Activated naive CD8-positive, alpha-beta T cell treated with anti-CD3 and anti-CD28 coated beads, Interleukin-2, amount 50 U/mL, for 24 hours (primary cell): ENCODE measurements around the gene COX7A2L.
"Not testable (repeated sequence)": the region's sequence is repeated elsewhere in the genome, so short reads cannot be mapped to it uniquely, and the experiment has no call there.

Experiments
- ATAC-seq: fragments of 150-1000 bp; cut with Tn5 transposase; one replicate; pipeline ENCODE4 v1.10.0; 2021
- DNase-seq: peaks from one replicate; pipeline ENCODE4 v3.0.0; 2021
- H3K27ac Mint-ChIP-seq: one replicate; pipeline ENCODE4 v1.8.0; 2021; ENCODE audit warnings: mild to moderate bottlenecking, mixed read lengths
- H3K27me3 Mint-ChIP-seq: one replicate; pipeline ENCODE4 v1.8.0; 2021; ENCODE audit warnings: mixed read lengths
- H3K36me3 Mint-ChIP-seq: one replicate; pipeline ENCODE4 v1.8.0; 2021; ENCODE audit warnings: low read depth, mixed read lengths
- H3K4me1 Mint-ChIP-seq: one replicate; pipeline ENCODE4 v1.8.0; 2021; ENCODE audit warnings: mixed read lengths
- H3K4me3 Mint-ChIP-seq: one replicate; pipeline ENCODE4 v1.8.0; 2021; ENCODE audit warnings: mild to moderate bottlenecking, moderate library complexity, mixed read lengths
- H3K9me3 Mint-ChIP-seq: one replicate; pipeline ENCODE4 v1.8.0; 2021; ENCODE audit warnings: mixed read lengths

COX7A2L gene

DNA sequence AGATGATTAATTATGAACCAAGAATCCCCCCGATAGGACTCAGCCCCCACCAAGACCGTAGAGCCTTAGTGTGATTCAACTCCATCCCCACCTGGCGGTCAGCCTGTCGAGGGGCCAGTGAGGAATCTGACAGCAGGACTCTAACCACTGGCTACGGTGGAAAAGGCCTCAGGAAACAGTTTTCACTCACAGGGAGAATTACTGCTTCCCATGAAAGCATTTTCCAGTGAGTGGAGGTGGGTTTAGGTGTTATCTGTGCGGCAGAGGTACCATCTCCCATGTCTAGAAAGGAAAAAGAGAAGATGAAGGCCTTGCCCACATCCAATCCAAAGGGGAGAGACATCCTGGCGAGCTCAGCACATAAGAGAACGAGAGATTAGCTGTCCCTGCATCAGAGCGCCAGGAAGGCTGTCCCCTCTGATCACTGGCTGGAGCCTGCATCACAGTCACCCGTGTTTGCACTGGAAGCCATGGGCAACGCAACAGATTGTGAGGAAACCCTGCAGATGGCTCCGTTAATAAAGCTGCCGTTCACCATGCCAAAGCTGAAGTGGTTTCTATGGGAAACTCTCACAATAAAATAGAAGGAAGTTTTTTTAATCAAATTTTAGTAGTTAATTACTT, 22.3 kb downstream of the COX7A2L start:
- Mint-ChIP-seq H3K27ac (no peak overlapping the region), H3K27me3 (no peaks in the 10 kb centered on the region), H3K9me3 (peaks cover 6% of the 10 kb centered on the region), H3K4me1 (peaks cover 23% of the 10 kb centered on the region), H3K4me3 (no peak overlapping the region), H3K36me3 (peaks cover 67% of the 10 kb centered on the region)
- no peak for ATAC-seq
- no peak for DNase-seq

GRCh38 chr2:42337846-42338566, 23.0 kb downstream of the COX7A2L start:
- Mint-ChIP-seq H3K4me1 (peaks cover 20% of the 10 kb centered on the region), H3K27me3 (no peaks in the 10 kb centered on the region), H3K36me3 (peaks cover 67% of the 10 kb centered on the region), H3K4me3 (no peak overlapping the region), H3K27ac (no peak overlapping the region), H3K9me3 (peaks cover 6% of the 10 kb centered on the region)
- ATAC-seq: no peak
- no peak for DNase-seq

- H3K27ac Mint-ChIP-seq: no peak overlapping the region
- no peak for ATAC-seq
- H3K9me3 Mint-ChIP-seq: peaks cover 6% of the 10 kb centered on the region
- H3K4me1 Mint-ChIP-seq: peaks cover 14% of the 10 kb centered on the region
- H3K27me3 Mint-ChIP-seq: no peaks in the 10 kb centered on the region
- no peak for DNase-seq
- no peak overlapping the region for H3K4me3 Mint-ChIP-seq
- H3K36me3 Mint-ChIP-seq: peaks cover 69% of the 10 kb centered on the region
Measured at GRCh38 chr2:42337356-42337820, 23.6 kb downstream of the COX7A2L start.

- Mint-ChIP-seq H3K27ac (no peak overlapping the region), H3K27me3 (no peaks in the 10 kb centered on the region), H3K4me1 (peaks cover 5% of the 10 kb centered on the region), H3K9me3 (peaks cover 6% of the 10 kb centered on the region), H3K36me3 (peaks cover 68% of the 10 kb centered on the region), H3K4me3 (no peak overlapping the region)
- ATAC-seq (no peak), DNase-seq (no peak)
Measured at GRCh38 chr2:42336361-42336965, 24.6 kb downstream of the COX7A2L start.

- Mint-ChIP-seq H3K36me3 (peaks cover 66% of the 10 kb centered on the region), H3K4me1 (peaks cover under 1% of the 10 kb centered on the region), H3K9me3 (peaks cover 6% of the 10 kb centered on the region), H3K27me3 (no peaks in the 10 kb centered on the region), H3K4me3 (no peak overlapping the region), H3K27ac (no peak overlapping the region)
- ATAC-seq (no peak), DNase-seq (no peak)
Measured at GRCh38 chr2:42335514-42336104, 25.4 kb downstream of the COX7A2L start.

GRCh38 chr2:42334865-42335264, 26.2 kb downstream of the COX7A2L start:
- H3K27ac Mint-ChIP-seq, ATAC-seq, H3K9me3 Mint-ChIP-seq, DNase-seq, H3K4me3 Mint-ChIP-seq, H3K4me1 Mint-ChIP-seq, H3K27me3 Mint-ChIP-seq: not testable (repeated sequence)
- H3K36me3 Mint-ChIP-seq: peaks cover 64% of the 10 kb centered on the region

DNA sequence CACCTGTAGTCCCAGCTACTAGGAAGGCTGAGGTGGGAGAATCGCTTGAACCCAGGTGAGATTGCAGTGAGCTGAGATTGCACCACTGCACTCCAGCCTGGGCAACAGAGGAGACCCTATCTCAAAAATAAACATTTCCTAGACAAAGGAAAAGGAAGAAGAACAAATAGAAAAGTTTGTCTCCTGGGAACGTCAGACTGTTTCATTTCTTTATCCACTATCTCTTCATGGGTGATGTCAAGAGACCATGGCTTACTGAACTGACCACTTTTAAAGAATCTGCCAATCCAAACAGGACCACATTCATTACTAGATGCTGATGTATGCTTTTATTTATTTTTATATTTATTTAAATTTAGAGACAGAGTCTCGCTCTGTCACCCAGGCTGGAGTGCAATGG, 26.8 kb downstream of the COX7A2L start:
- ATAC-seq (no peak), DNase-seq (no peak)
- no peak overlapping the region for H3K4me3 Mint-ChIP-seq
- H3K36me3 Mint-ChIP-seq: peaks cover 62% of the 10 kb centered on the region
- H3K27ac Mint-ChIP-seq: no peak overlapping the region
- peaks cover 5% of the 10 kb centered on the region for H3K4me1 Mint-ChIP-seq
- peaks cover 6% of the 10 kb centered on the region for H3K9me3 Mint-ChIP-seq
- H3K27me3 Mint-ChIP-seq: no peaks in the 10 kb centered on the region

- Mint-ChIP-seq H3K36me3 (peaks cover 64% of the 10 kb centered on the region), H3K27me3 (no peaks in the 10 kb centered on the region), H3K4me3 (no peak overlapping the region), H3K9me3 (peaks cover 6% of the 10 kb centered on the region), H3K4me1 (peaks cover 5% of the 10 kb centered on the region), H3K27ac (no peak overlapping the region)
- DNase-seq: no peak
- no peak for ATAC-seq
Measured at GRCh38 chr2:42333579-42333978, 27.4 kb downstream of the COX7A2L start.

DNA sequence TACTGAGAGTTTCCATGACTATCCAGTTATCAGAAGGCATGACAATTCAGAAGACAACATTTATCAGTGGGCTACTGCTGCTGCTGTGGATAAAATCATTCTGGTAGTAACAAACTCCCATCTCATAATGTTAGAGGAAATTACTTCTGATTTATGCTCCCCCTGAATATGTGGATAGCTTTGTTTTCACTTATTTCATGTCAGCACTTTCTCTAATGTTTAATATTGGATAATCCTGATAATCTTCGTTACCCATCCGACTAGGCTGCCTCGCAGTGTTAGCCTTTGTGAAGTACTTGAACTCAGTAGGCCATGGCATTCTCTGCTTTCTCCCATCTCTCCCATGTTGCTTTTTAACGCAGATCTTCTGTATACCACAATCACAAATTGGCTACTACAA, 28.4 kb downstream of the COX7A2L start:
- peaks cover 6% of the 10 kb centered on the region for H3K9me3 Mint-ChIP-seq
- ATAC-seq (no peak), DNase-seq (no peak)
- H3K27ac Mint-ChIP-seq: peak overlapping the region; percentile 7
- no peaks in the 10 kb centered on the region for H3K27me3 Mint-ChIP-seq
- H3K4me3 Mint-ChIP-seq: no peak overlapping the region
- H3K36me3 Mint-ChIP-seq: peaks cover 60% of the 10 kb centered on the region
- peaks cover 5% of the 10 kb centered on the region for H3K4me1 Mint-ChIP-seq

DNA sequence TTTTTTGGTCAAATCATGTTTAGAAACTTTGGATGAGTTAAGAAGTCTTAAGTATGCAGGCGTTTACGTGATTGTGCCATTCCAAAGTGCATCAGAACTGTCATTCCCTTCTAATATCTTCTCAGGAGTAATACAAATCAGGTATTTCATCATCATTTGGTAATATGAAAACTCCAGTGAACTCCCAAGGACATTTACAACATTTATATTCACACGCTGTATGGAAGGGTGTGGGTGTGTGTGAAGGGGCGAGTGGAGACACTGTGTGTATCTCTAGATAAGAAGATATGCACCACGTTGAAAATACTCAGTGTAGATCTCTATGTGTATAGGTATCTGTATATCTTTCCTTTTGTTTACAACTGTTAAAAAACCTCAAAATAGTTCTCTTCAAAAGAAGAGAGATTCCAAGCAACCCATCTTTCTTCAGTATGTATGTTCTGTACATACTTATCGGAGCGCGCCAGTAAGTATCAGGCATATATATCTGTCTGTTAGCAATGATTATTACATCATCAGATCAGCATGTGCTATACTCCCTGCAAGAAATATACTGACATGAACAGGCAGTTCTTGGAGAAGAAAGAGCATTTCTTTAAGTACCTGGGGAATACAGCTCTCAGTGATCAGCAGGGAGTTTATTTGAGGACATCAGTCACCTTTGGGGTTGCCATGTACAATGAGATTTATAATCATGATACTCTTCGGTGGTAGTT, 29.3 kb downstream of the COX7A2L start:
- ATAC-seq (no peak), DNase-seq (no peak)
- Mint-ChIP-seq H3K4me3 (no peak overlapping the region), H3K4me1 (peaks cover 5% of the 10 kb centered on the region), H3K27me3 (no peaks in the 10 kb centered on the region), H3K36me3 (peaks cover 56% of the 10 kb centered on the region), H3K9me3 (no peaks in the 10 kb centered on the region), H3K27ac (peak overlapping the region; percentile 37)

DNA sequence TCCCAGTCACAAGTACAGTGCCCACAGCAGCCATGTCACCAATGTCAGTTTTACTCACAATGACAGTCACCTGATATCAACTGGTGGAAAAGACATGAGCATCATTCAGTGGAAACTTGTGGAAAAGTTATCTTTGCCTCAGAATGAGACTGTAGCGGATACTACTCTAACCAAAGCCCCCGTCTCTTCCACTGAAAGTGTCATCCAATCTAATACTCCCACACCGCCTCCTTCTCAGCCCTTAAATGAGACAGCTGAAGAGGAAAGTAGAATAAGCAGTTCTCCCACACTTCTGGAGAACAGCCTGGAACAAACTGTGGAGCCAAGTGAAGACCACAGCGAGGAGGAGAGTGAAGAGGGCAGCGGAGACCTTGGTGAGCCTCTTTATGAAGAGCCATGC, 31.3 kb downstream of the COX7A2L start:
- H3K4me1 Mint-ChIP-seq: peaks cover 5% of the 10 kb centered on the region
- H3K27ac Mint-ChIP-seq: peak overlapping the region; percentile 37
- H3K9me3 Mint-ChIP-seq: no peaks in the 10 kb centered on the region
- no peaks in the 10 kb centered on the region for H3K27me3 Mint-ChIP-seq
- peaks cover 41% of the 10 kb centered on the region for H3K36me3 Mint-ChIP-seq
- H3K4me3 Mint-ChIP-seq: no peak overlapping the region
- no peak for DNase-seq
- ATAC-seq: no peak

- no peak for ATAC-seq
- no peaks in the 10 kb centered on the region for H3K9me3 Mint-ChIP-seq
- H3K27ac Mint-ChIP-seq: no peak overlapping the region
- H3K4me1 Mint-ChIP-seq: peaks cover 5% of the 10 kb centered on the region
- no peaks in the 10 kb centered on the region for H3K27me3 Mint-ChIP-seq
- DNase-seq: no peak
- H3K36me3 Mint-ChIP-seq: peaks cover 37% of the 10 kb centered on the region
- H3K4me3 Mint-ChIP-seq: no peak overlapping the region
Measured at GRCh38 chr2:42328923-42329322, 32.1 kb downstream of the COX7A2L start.

DNA sequence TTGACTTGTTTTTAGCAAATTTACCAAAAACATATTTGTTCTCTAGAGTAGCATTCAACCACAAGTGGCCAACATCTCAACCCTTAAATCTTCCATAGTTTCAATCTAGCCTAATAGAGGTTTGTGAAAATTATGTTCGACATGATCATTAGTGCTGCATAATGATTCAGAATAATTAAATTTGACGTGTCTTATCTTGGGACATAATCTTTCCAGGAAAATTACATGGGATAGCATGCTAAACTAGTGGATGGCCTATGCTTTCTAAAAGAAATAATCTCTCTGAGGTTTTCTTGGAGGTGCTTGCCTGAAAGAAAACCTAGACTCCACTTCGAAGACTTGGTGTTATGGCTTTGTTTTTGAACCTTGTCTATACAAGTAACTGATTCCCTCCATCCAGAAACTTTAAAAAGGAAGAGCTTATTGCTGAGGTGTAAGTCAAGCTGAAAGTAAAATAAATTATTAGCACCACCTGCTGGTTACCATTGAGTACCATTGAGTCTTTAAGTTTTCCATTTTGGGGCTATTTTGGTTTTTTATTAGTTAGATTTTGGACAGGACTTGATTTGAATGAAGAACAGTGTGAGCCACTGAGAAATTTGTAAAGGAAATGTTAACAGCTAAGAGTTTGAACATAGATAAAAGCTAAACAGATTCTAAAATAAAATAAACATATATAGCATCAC, 32.7 kb downstream of the COX7A2L start:
- Mint-ChIP-seq H3K36me3 (peaks cover 31% of the 10 kb centered on the region), H3K9me3 (no peaks in the 10 kb centered on the region), H3K4me3 (no peak overlapping the region), H3K4me1 (peaks cover 5% of the 10 kb centered on the region), H3K27me3 (no peaks in the 10 kb centered on the region), H3K27ac (no peak overlapping the region)
- ATAC-seq (no peak), DNase-seq (no peak)

DNA sequence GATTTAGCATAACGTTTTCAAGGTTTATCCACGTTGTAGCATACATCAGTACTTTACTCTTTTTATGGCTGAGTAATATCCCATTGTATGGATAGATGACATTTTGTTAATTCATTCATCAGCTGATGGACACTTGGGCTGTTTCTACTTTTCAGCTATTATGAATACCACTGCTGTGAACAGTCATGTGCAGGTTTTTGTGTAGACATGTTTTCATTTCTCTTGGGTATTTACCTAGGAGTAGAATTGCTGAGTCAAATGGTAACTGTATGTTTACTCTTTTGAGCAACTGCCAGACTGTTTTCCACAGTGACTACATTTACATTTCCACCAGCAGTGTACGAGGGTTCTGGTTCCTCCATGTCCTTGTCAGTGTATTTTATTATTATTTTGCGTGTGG, 33.9 kb downstream of the COX7A2L start:
- H3K27me3 Mint-ChIP-seq: no peaks in the 10 kb centered on the region
- H3K4me1 Mint-ChIP-seq: peaks cover 5% of the 10 kb centered on the region
- ATAC-seq (no peak), DNase-seq (no peak)
- no peak overlapping the region for H3K27ac Mint-ChIP-seq
- H3K4me3 Mint-ChIP-seq: no peak overlapping the region
- H3K9me3 Mint-ChIP-seq: no peaks in the 10 kb centered on the region
- H3K36me3 Mint-ChIP-seq: peaks cover 25% of the 10 kb centered on the region
